Stimulated activated CD8-positive, alpha-beta memory T cell treated with anti-CD3 and anti-CD28 coated beads, Interleukin-7, amount 100 ng/mL, for 1 hour (primary cell): ENCODE results near the gene TRDMT1.
"Not testable (repeated sequence)": the region's sequence is repeated elsewhere in the genome, so short reads cannot be mapped to it uniquely, and the experiment has no call there.

Source experiments
- DNase-seq, 2 donors: peaks; one replicate each; pipeline ENCODE4 v3.0.0-alpha.2; 2020; ENCODE audit warnings: low read depth in 2 of 2

Gene TRDMT1

GRCh38 chr10:17134282-17134681 lies 67.2 kb downstream of the TRDMT1 start:
- DNase-seq, result no peak

GRCh38 chr10:17129741-17130140 lies 71.7 kb downstream of the TRDMT1 start, which contains the start of gene CUBN:
Gene CUBN (minus strand): TSS chr10:17129811. CDS start chr10:17129765, 46 bp downstream.
- DNase-seq, result no peak

- no peak for DNase-seq
Observed at GRCh38 chr10:17128261-17128660, 73.2 kb downstream of the TRDMT1 start.

- DNase-seq, result no peak
Observed at GRCh38 chr10:17126327-17126726, 75.1 kb downstream of the TRDMT1 start.

GRCh38 chr10:17125206-17125893 lies 76.1 kb downstream of the TRDMT1 start:
- DNase-seq, result no peak

- DNase-seq, result no peak
Observed at GRCh38 chr10:17123961-17124360, 77.5 kb downstream of the TRDMT1 start.

- no peak for DNase-seq
Observed at GRCh38 chr10:17122726-17123661, 78.5 kb downstream of the TRDMT1 start.

GRCh38 chr10:17122052-17122451 lies 79.4 kb downstream of the TRDMT1 start:
- DNase-seq, result no peak

- DNase-seq, result no peak
Observed at GRCh38 chr10:17120694-17121093, 80.8 kb downstream of the TRDMT1 start.

- DNase-seq, result no peak
Observed at GRCh38 chr10:17119845-17120244, 81.6 kb downstream of the TRDMT1 start.

- no peak for DNase-seq
Observed at GRCh38 chr10:17116193-17116592, 85.3 kb downstream of the TRDMT1 start.

- no peak for DNase-seq
Observed at GRCh38 chr10:17115683-17116082, 85.8 kb downstream of the TRDMT1 start.

GRCh38 chr10:17114878-17115444 lies 86.5 kb downstream of the TRDMT1 start:
- DNase-seq, result not testable (repeated sequence)

GRCh38 chr10:17113889-17114540 lies 87.5 kb downstream of the TRDMT1 start:
- DNase-seq, result no peak

- no peak for DNase-seq
Observed at GRCh38 chr10:17113346-17113745, 88.1 kb downstream of the TRDMT1 start.

GRCh38 chr10:17112566-17112965 lies 88.9 kb downstream of the TRDMT1 start:
- DNase-seq, result no peak

- no peak for DNase-seq
Observed at GRCh38 chr10:17109475-17110207, 91.8 kb downstream of the TRDMT1 start.

GRCh38 chr10:17109046-17109445 lies 92.4 kb downstream of the TRDMT1 start:
- DNase-seq, result no peak

GRCh38 chr10:17106991-17107390 lies 94.5 kb downstream of the TRDMT1 start:
- DNase-seq, result no peak

GRCh38 chr10:17101910-17102266 lies 99.6 kb downstream of the TRDMT1 start:
- DNase-seq, result no peak

- DNase-seq, result no peak
Observed at GRCh38 chr10:17101257-17101909, 100.1 kb downstream of the TRDMT1 start.
